IPS-20b (cell line): Measurements from ENCODE around the gene FKTN.
"Not testable (repeated sequence)": the region's sequence is repeated elsewhere in the genome, so short reads cannot be mapped to it uniquely, and the experiment has no call there.

Source experiments
- H3K27ac ChIP-seq: one replicate; pipeline ENCODE4 v1.5.1; 2013; ENCODE audit warnings: low read length
- H3K27me3 ChIP-seq: 2 replicates; pipeline ENCODE4 v1.6.1; 2013; ENCODE audit warnings: mild to moderate bottlenecking, low read length, inconsistent platforms; ENCODE audit not compliant: insufficient read depth
- H3K36me3 ChIP-seq: 2 replicates; pipeline ENCODE4 v1.6.1; 2013; ENCODE audit warnings: low read depth, mild to moderate bottlenecking, inconsistent platforms, low read length, moderate library complexity; ENCODE audit not compliant: insufficient read depth
- H3K4me1 ChIP-seq: 2 replicates; pipeline ENCODE4 v1.6.1; 2013; ENCODE audit warnings: mild to moderate bottlenecking, control low read depth, inconsistent platforms, low read length, moderate library complexity; ENCODE audit not compliant: insufficient read depth
- H3K4me3 ChIP-seq: 2 replicates; pipeline ENCODE4 v1.5.1; 2013; ENCODE audit warnings: mild to moderate bottlenecking, low read length, inconsistent platforms
- H3K9ac ChIP-seq: 2 replicates; pipeline ENCODE4 v1.6.1; 2013; ENCODE audit warnings: low read depth, mild to moderate bottlenecking, inconsistent platforms, low read length, moderate library complexity
- H3K9me3 ChIP-seq: 2 replicates; pipeline ENCODE4 v1.6.1; 2013; ENCODE audit warnings: mild to moderate bottlenecking, low read depth, low read length, inconsistent platforms; ENCODE audit not compliant: insufficient read depth

The FKTN gene

GRCh38 chr9:105541838-105542237, 16.1 kb upstream of the FKTN start:
- Histone ChIP-seq H3K27ac (no peak overlapping the region), H3K36me3 (0 out of 2 replicates have a peak, but pooled peaks cover 4% of the 10 kb centered on the region), H3K4me3 (no peak overlapping the region), H3K4me1 (no peaks in the 10 kb centered on the region), H3K9me3 (no peaks in the 10 kb centered on the region), H3K27me3 (no peaks in the 10 kb centered on the region), H3K9ac (no peak overlapping the region)

- no peak overlapping the region for H3K9ac ChIP-seq
- H3K36me3 ChIP-seq, result no peaks in the 10 kb centered on the region
- no peak overlapping the region for H3K4me3 ChIP-seq
- no peak overlapping the region for H3K27ac ChIP-seq
- no peaks in the 10 kb centered on the region for H3K4me1 ChIP-seq
- peaks cover 15% of the 10 kb centered on the region; the same call in 1 of the 2 replicates for H3K27me3 ChIP-seq
- no peaks in the 10 kb centered on the region for H3K9me3 ChIP-seq
Observed at GRCh38 chr9:105554042-105554441, 3.9 kb upstream of the FKTN start.

- no peaks in the 10 kb centered on the region for H3K4me1 ChIP-seq
- H3K27ac ChIP-seq, result no peak overlapping the region
- H3K36me3 ChIP-seq, result peaks cover 11% of the 10 kb centered on the region
- no peak overlapping the region for H3K9ac ChIP-seq
- H3K27me3 ChIP-seq, result no peaks in the 10 kb centered on the region
- no peak overlapping the region for H3K4me3 ChIP-seq
- no peaks in the 10 kb centered on the region; the same call in 1 of the 2 replicates for H3K9me3 ChIP-seq
Observed at GRCh38 chr9:105572455-105572854, 14.5 kb downstream of the FKTN start.

- not testable (repeated sequence) for H3K9ac ChIP-seq, H3K27me3 ChIP-seq, H3K36me3 ChIP-seq, H3K4me1 ChIP-seq, H3K27ac ChIP-seq, H3K9me3 ChIP-seq, H3K4me3 ChIP-seq
Observed at GRCh38 chr9:105579952-105580351, 22.0 kb downstream of the FKTN start.

- not testable (repeated sequence) for H3K27ac ChIP-seq, H3K4me1 ChIP-seq, H3K27me3 ChIP-seq, H3K36me3 ChIP-seq, H3K9me3 ChIP-seq
- H3K4me3 ChIP-seq, result peak overlapping the region; percentile 42; the same call in 1 of the 2 replicates
- peak overlapping the region; percentile 58; the same call in 1 of the 2 replicates for H3K9ac ChIP-seq
Observed at GRCh38 chr9:105581550-105581949, 23.6 kb downstream of the FKTN start.

GRCh38 chr9:105593145-105593544, 35.2 kb downstream of the FKTN start:
- Histone ChIP-seq H3K9me3 (peaks cover 30% of the 10 kb centered on the region), H3K27me3 (no peaks in the 10 kb centered on the region), H3K4me1 (no peaks in the 10 kb centered on the region), H3K27ac (no peak overlapping the region), H3K9ac (no peak overlapping the region), H3K36me3 (peaks cover 16% of the 10 kb centered on the region), H3K4me3 (no peak overlapping the region)

GRCh38 chr9:105608721-105609598, 51.0 kb downstream of the FKTN start:
- no peaks in the 10 kb centered on the region for H3K4me1 ChIP-seq
- no peak overlapping the region for H3K4me3 ChIP-seq
- H3K9me3 ChIP-seq, result no peaks in the 10 kb centered on the region
- H3K27me3 ChIP-seq, result no peaks in the 10 kb centered on the region
- H3K27ac ChIP-seq, result no peak overlapping the region
- H3K36me3 ChIP-seq, result no peaks in the 10 kb centered on the region
- H3K9ac ChIP-seq, result no peak overlapping the region

- Histone ChIP-seq H3K36me3 (no peaks in the 10 kb centered on the region), H3K9ac (no peak overlapping the region), H3K9me3 (no peaks in the 10 kb centered on the region), H3K4me3 (no peak overlapping the region), H3K27me3 (no peaks in the 10 kb centered on the region), H3K4me1 (no peaks in the 10 kb centered on the region), H3K27ac (no peak overlapping the region)
Observed at GRCh38 chr9:105621001-105621400, 63.1 kb downstream of the FKTN start.

- Histone ChIP-seq H3K9me3 (no peaks in the 10 kb centered on the region), H3K4me3 (no peak overlapping the region), H3K4me1 (no peaks in the 10 kb centered on the region), H3K36me3 (no peaks in the 10 kb centered on the region), H3K27ac (no peak overlapping the region), H3K9ac (no peak overlapping the region; the same call in 1 of the 2 replicates), H3K27me3 (no peaks in the 10 kb centered on the region)
Observed at GRCh38 chr9:105625088-105625487, 67.2 kb downstream of the FKTN start.

- Histone ChIP-seq H3K27me3 (no peaks in the 10 kb centered on the region), H3K27ac (no peak overlapping the region), H3K4me3 (no peak overlapping the region), H3K9me3 (no peaks in the 10 kb centered on the region), H3K4me1 (no peaks in the 10 kb centered on the region), H3K9ac (no peak overlapping the region), H3K36me3 (no peaks in the 10 kb centered on the region)
Observed at GRCh38 chr9:105632807-105633206, 74.9 kb downstream of the FKTN start.

- Histone ChIP-seq H3K9ac (no peak overlapping the region), H3K36me3 (no peaks in the 10 kb centered on the region), H3K9me3 (no peaks in the 10 kb centered on the region), H3K27me3 (no peaks in the 10 kb centered on the region), H3K4me3 (no peak overlapping the region), H3K4me1 (no peaks in the 10 kb centered on the region), H3K27ac (no peak overlapping the region)
Observed at GRCh38 chr9:105633411-105633810, 75.5 kb downstream of the FKTN start.

GRCh38 chr9:105636331-105636730, 78.4 kb downstream of the FKTN start:
- H3K4me1 ChIP-seq, result no peaks in the 10 kb centered on the region
- H3K27me3 ChIP-seq, result no peaks in the 10 kb centered on the region
- no peak overlapping the region for H3K9ac ChIP-seq
- H3K9me3 ChIP-seq, result peaks cover 2% of the 10 kb centered on the region; the same call in 1 of the 2 replicates
- H3K36me3 ChIP-seq, result peaks cover 3% of the 10 kb centered on the region; the same call in 1 of the 2 replicates
- H3K27ac ChIP-seq, result no peak overlapping the region
- no peak overlapping the region for H3K4me3 ChIP-seq
